ENCODE measurements around the gene IL13. TPM values are rescaled to one million over a fixed set of nuclear protein-coding genes. Genes with fewer than 3 reads are reported as not detected.
A peak's percentile ranks its signal among the peaks of the same experiment; 100 is the strongest.

The IL13 gene
- total and polyA plus RNA-seq, 2 donors (not counting 3 experiments of a cell fraction or from before 2014, with no cell fraction given) = 0.06 TPM; not detected in 1

DNA sequence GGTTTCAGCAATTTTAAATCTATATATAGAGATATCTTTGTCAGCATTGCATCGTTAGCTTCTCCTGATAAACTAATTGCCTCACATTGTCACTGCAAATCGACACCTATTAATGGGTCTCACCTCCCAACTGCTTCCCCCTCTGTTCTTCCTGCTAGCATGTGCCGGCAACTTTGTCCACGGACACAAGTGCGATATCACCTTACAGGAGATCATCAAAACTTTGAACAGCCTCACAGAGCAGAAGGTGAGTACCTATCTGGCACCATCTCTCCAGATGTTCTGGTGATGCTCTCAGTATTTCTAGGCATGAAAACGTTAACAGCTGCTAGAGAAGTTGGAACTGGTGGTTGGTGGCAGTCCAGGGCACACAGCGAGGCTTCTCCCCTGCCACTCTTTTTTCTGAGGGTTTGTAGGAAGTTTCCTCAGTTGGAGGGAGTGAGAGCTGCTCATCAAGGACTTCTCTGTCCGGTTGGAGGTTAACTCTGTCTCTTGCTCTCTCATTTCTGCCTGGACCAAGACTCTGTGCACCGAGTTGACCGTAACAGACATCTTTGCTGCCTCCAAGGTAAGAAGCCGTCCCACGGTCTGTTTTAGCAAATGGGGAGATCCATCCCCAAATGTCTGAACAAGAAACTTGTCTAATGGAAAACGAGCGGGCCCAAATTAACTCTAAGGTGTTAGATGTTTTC lies 16.1 kb downstream of the IL13 start, which contains the start of gene IL4:
Gene IL4 (plus strand): TSS at position 51 of the 692 bp plus-strand sequence. CDS start 62 bp downstream, at position 113.
- intact Hi-C loops (cut with micrococcal nuclease) (no loop called here), dilution Hi-C loops (cut with MboI; ENCODE audit: extremely low pct_ligation_motif_present, low sequenced_read_pairs) (no loop called here)
- no peaks in the 10 kb centered on the region for H3K27me3 ChIP-seq (ENCODE audit: control insufficient read depth in 2 of 2, insufficient read depth in 2 of 2, low read length in 2 of 2)
- no peak within 1 kb of the TSS for H3K4me3 ChIP-seq (replicated peaks in 1 of 3; ENCODE audit: insufficient read depth in 1 of 3, low read depth in 1 of 3, low read length in 3 of 3)
- TF ChIP-seq POLR2A (IDR thresholded peaks at IDR 0.05; ENCODE audit: low read depth, low read length) (no peak), EZH2 (IDR thresholded peaks at IDR 0.05; ENCODE audit: borderline replicate concordance, low read depth, low read length, severe bottlenecking) (no peak), MYC (IDR thresholded peaks at IDR 0.05; ENCODE audit: low read depth, low read length) (no peak), JUN (IDR thresholded peaks at IDR 0.05; ENCODE audit: borderline replicate concordance, insufficient read depth, insufficient read length, low read depth) (no peak), FOS (IDR thresholded peaks at IDR 0.05; ENCODE audit: borderline replicate concordance, insufficient read depth, low read length) (no peak), GATA2 (IDR thresholded peaks at IDR 0.05; ENCODE audit: insufficient read depth, insufficient read length, low read depth, low read length) (no peak), POLR2AphosphoS5 (IDR thresholded peaks at IDR 0.05; ENCODE audit: insufficient read depth, low read depth, low read length) (no peak)
- TF ChIP-seq, protein P1, sequence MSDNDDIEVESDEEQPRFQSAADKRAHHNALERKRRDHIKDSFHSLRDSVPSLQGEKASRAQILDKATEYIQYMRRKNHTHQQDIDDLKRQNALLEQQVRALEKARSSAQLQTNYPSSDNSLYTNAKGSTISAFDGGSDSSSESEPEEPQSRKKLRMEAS (IDR thresholded peaks at IDR 0.05; ENCODE audit: insufficient read depth, insufficient read length) = no peak
- TF ChIP-seq, protein P2, sequence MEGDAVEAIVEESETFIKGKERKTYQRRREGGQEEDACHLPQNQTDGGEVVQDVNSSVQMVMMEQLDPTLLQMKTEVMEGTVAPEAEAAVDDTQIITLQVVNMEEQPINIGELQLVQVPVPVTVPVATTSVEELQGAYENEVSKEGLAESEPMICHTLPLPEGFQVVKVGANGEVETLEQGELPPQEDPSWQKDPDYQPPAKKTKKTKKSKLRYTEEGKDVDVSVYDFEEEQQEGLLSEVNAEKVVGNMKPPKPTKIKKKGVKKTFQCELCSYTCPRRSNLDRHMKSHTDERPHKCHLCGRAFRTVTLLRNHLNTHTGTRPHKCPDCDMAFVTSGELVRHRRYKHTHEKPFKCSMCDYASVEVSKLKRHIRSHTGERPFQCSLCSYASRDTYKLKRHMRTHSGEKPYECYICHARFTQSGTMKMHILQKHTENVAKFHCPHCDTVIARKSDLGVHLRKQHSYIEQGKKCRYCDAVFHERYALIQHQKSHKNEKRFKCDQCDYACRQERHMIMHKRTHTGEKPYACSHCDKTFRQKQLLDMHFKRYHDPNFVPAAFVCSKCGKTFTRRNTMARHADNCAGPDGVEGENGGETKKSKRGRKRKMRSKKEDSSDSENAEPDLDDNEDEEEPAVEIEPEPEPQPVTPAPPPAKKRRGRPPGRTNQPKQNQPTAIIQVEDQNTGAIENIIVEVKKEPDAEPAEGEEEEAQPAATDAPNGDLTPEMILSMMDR (IDR thresholded peaks at IDR 0.05; ENCODE audit: extremely low read depth in 1 of 2, insufficient read depth in 1 of 2, low read depth in 1 of 2, low read length in 2 of 2) = no peak
- H3K9me1 ChIP-seq (replicated peaks; ENCODE audit: control insufficient read depth, extremely low read depth, insufficient read depth, low read length) = no peaks in the 10 kb centered on the region
- no peaks in the 10 kb centered on the region for H3K36me3 ChIP-seq (ENCODE audit: control insufficient read depth in 2 of 2, extremely low read depth in 1 of 2, insufficient read depth in 2 of 2, low read length in 2 of 2)
- no peaks in the 10 kb centered on the region for H3K9me3 ChIP-seq (replicated peaks; ENCODE audit: control insufficient read depth, insufficient read depth, low read length)
- POLR2A ChIA-PET = no interaction called here
- FAIRE-seq (no peak), DNase-seq (ENCODE audit: low read depth, low spot score) (no peak)
- CTCF ChIA-PET = interaction anchor here (0.8 to 1.3 kb wide), 4 partner anchors 41 to 148 kb away, joined by 3 to 6 read pairs (median 4); no protein-coding TSS in a partner anchor
- no peak within 1 kb of the TSS for H3K9ac ChIP-seq (replicated peaks; ENCODE audit: extremely low read depth, insufficient read depth, low read length)
- H3K4me1 ChIP-seq (ENCODE audit: control insufficient read depth, extremely low read depth, insufficient read depth, low read length) = peaks cover 13% of the 10 kb centered on the region
- H2AFZ ChIP-seq (ENCODE audit: low read depth, low read length) = peak within 1 kb of the TSS; percentile 28
- H3K27ac ChIP-seq (ENCODE audit: insufficient read depth, low read depth, low read length) = peak within 1 kb of the TSS; percentile 29
- H3K79me2 ChIP-seq (ENCODE audit: control insufficient read depth, insufficient read depth, low read length) = no peaks in the 10 kb centered on the region
- H3K4me2 ChIP-seq (ENCODE audit: insufficient read depth, low read length) = no peak within 1 kb of the TSS
- no peaks in the 10 kb centered on the region for H4K20me1 ChIP-seq (replicated peaks; ENCODE audit: control insufficient read depth, extremely low read depth, insufficient read depth, low read length)
- no TSS peak for BruUV-seq (replicated peaks)
